ENCODE data around the gene PYM1. TPM values are rescaled to one million over a fixed set of nuclear protein-coding genes. Genes with fewer than 3 reads are reported as not detected.

The PYM1 gene
- total and polyA plus RNA-seq, 2 of the 13 experiments (the other 11 are each of a cell fraction or from before 2014, with no cell fraction given): 44.0 to 51.8 TPM

- TF ChIP-seq, protein P1, sequence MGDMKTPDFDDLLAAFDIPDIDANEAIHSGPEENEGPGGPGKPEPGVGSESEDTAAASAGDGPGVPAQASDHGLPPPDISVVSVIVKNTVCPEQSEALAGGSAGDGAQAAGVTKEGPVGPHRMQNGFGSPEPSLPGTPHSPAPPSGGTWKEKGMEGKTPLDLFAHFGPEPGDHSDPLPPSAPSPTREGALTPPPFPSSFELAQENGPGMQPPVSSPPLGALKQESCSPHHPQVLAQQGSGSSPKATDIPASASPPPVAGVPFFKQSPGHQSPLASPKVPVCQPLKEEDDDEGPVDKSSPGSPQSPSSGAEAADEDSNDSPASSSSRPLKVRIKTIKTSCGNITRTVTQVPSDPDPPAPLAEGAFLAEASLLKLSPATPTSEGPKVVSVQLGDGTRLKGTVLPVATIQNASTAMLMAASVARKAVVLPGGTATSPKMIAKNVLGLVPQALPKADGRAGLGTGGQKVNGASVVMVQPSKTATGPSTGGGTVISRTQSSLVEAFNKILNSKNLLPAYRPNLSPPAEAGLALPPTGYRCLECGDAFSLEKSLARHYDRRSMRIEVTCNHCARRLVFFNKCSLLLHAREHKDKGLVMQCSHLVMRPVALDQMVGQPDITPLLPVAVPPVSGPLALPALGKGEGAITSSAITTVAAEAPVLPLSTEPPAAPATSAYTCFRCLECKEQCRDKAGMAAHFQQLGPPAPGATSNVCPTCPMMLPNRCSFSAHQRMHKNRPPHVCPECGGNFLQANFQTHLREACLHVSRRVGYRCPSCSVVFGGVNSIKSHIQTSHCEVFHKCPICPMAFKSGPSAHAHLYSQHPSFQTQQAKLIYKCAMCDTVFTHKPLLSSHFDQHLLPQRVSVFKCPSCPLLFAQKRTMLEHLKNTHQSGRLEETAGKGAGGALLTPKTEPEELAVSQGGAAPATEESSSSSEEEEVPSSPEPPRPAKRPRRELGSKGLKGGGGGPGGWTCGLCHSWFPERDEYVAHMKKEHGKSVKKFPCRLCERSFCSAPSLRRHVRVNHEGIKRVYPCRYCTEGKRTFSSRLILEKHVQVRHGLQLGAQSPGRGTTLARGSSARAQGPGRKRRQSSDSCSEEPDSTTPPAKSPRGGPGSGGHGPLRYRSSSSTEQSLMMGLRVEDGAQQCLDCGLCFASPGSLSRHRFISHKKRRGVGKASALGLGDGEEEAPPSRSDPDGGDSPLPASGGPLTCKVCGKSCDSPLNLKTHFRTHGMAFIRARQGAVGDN (CRISPR knock-in tag; IDR thresholded peaks at IDR 0.05): peak; percentile 41
- no peak for TF ChIP-seq MZF1 (CRISPR knock-in tag; IDR thresholded peaks at IDR 0.05; ENCODE audit: borderline replicate concordance)
- TF ChIP-seq ZNF205 (CRISPR knock-in tag; IDR thresholded peaks at IDR 0.05): no peak
- no peak for TF ChIP-seq ISL2 (CRISPR knock-in tag; IDR thresholded peaks at IDR 0.05)
- TF ChIP-seq JUNB (CRISPR knock-in tag; IDR thresholded peaks at IDR 0.05; ENCODE audit: borderline replicate concordance): no peak
- TF ChIP-seq SNAPC2 (CRISPR knock-in tag; IDR thresholded peaks at IDR 0.05): no peak
- TF ChIP-seq ZNF282 (IDR thresholded peaks at IDR 0.05; ENCODE audit: partially characterized antibody): no peak
- no peak for TF ChIP-seq NCOA5 (CRISPR knock-in tag; IDR thresholded peaks at IDR 0.05)
- no peak for TF ChIP-seq NR1H2 (CRISPR knock-in tag; IDR thresholded peaks at IDR 0.05; ENCODE audit: borderline replicate concordance, low read depth)
- no peak for TF ChIP-seq ZBTB4 (CRISPR knock-in tag; IDR thresholded peaks at IDR 0.05; ENCODE audit: borderline replicate concordance)
- TF ChIP-seq SSRP1 (CRISPR knock-in tag; IDR thresholded peaks at IDR 0.05): no peak
- TF ChIP-seq NFYB (CRISPR knock-in tag; IDR thresholded peaks at IDR 0.05): no peak; the same call in 1 of the 2 replicates
- TF ChIP-seq ZNF503 (CRISPR knock-in tag; IDR thresholded peaks at IDR 0.05): peak; percentile 34; the same call in 1 of the 2 replicates
- no peak for TF ChIP-seq DMTF1 (CRISPR knock-in tag; IDR thresholded peaks at IDR 0.05)
- no peak for TF ChIP-seq ZNF280B (CRISPR knock-in tag; IDR thresholded peaks at IDR 0.05; ENCODE audit: borderline replicate concordance)
These were observed 731 bp downstream of the PYM1 start (continued) for GRCh38 chr12:55926738-55927587.

All from HepG2 (cell line).